Right cardiac atrium (tissue), 5 donors: ENCODE data around the gene AHRR. TPM values are rescaled to one million over a fixed set of nuclear protein-coding genes. Genes with fewer than 3 reads are reported as not detected.

Source experiments
- ATAC-seq, 2 donors: fragments of 200-7000 bp; cut with Tn5 transposase; one replicate each; pipeline versions ENCODE4 v1.8.0 to v1.9.1; 2020; ENCODE audit warnings: moderate library complexity in 2 of 2, mild to moderate bottlenecking in 1 of 2
- DNase-seq, 3 donors: peaks; one replicate each; pipeline ENCODE4 v3.0.0-alpha.2; 2020
- H3K27ac ChIP-seq: one replicate; pipeline ENCODE4 v1.5.1; 2013; ENCODE audit warnings: mild to moderate bottlenecking, low read length, control low read depth, moderate library complexity
- H3K27me3 ChIP-seq: one replicate; pipeline ENCODE4 v1.6.1; 2013; ENCODE audit not compliant: control insufficient read depth, insufficient read depth
- H3K4me1 ChIP-seq: one replicate; pipeline ENCODE4 v1.6.1; 2013; ENCODE audit warnings: low read length; ENCODE audit not compliant: control insufficient read depth, insufficient read depth
- H3K4me3 ChIP-seq: one replicate; pipeline ENCODE4 v1.5.1; 2013; ENCODE audit warnings: low read length, control low read depth
- H3K9me3 ChIP-seq: one replicate; pipeline ENCODE4 v1.6.1; 2013; ENCODE audit warnings: low read length; ENCODE audit not compliant: control insufficient read depth
- WGBS: extraction: QIAGEN DNeasy Blood & Tissue Kit; methylation state at CpG from one replicate; pipeline ENCODE4 v1.1.7; 2013; 5-methylcytosine and 5-hydroxymethylcytosine counted together
- intact Hi-C, 4 donors: fragments of 100-400 bp; cut with DNase I; formaldehyde crosslinking; loops; one replicate each; pipeline versions ENCODE4 v1.11.0 to v1.14.0; 2022 to 2023
- polyA plus RNA-seq: library from polyadenylated mRNA; stranded (reverse); fragments of 200-250 nt; gene quantifications from one replicate; pipeline ENCODE4 v1.2.3, GENCODE V29; 2013
- total RNA-seq, 4 donors: library from RNA; stranded (reverse); fragmentation: NEBNext Ultra II Directional; extraction: Animal tissue kit (Norgen Biotek cat#: 25700); gene quantifications; one replicate each; pipeline ENCODE4 v1.2.1, GENCODE V29; 2021
- donor health status: healthy with polysubstance abuse.
- donor health status: DM: no; HTN: yes; CAD: no.
- donor health status: DM: no; HTN: no; CAD: no.
- donor health status: DM: no; HTN: yes; CAD: no; lungs with severe emphysema.
- donor health status: DM: yes; HTN: yes; CAD: no.

The AHRR gene
- total and polyA plus RNA-seq, 5 donors = 0.17 to 3.7 (median 0.41) TPM

- no peaks in the 10 kb centered on the region for H3K4me1 ChIP-seq
- H3K27ac ChIP-seq = no peak overlapping the region
- H3K4me3 ChIP-seq = no peak overlapping the region
- H3K9me3 ChIP-seq = peaks cover 2% of the 10 kb centered on the region
- DNase-seq = peak in 1 of 3 donors; percentile 28
- no peaks in the 10 kb centered on the region for H3K27me3 ChIP-seq
- intact Hi-C loops = no loop called here
- WGBS = 94% methylated on average over 19 of the region's 19 CpGs
- ATAC-seq = no peak
Observed at GRCh38 chr5:457195-457961, 135.9 kb downstream of the AHRR start.

DNA sequence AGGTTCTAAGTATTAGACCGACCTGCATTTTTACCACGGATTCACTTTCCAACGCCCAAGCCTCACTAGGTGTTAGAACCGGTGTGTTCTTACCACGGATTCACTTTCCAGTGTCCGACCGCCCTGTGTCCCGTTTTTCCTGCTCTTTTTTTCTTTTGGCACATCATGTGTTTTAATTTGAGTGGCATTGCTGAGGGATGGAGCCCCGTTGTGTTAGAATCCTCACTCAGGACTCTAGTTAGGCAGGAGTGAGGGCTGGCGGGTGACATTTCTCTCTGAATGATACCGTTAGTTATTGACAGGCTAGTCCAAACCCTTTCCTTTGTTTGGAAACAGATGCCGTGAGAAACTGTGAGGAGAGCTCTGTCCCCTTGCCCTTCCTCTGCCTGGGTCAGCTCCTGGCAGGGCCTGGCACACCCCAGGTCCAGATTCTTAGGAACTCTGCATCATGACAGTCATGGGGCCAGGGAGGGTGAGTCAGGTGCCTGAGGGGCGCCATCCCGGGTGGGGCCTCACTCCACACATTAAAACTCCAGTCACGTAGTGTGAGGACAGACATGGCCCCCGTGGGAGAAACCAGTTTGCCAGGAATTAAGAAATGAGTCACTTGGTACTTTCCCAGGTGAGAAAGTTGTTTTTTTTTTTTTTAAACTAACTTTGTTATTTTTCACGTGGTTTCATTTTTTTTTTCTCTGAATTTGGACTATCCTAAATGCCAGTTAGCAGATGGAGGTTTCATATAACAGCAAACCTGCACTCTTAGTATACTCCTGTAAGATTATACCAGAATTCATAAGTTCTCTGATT lies 137.2 kb downstream of the AHRR start:
- peak in 1 of 2 donors; percentile 28 for ATAC-seq
- intact Hi-C loops = no loop called here
- H3K27ac ChIP-seq = no peak overlapping the region
- no peaks in the 10 kb centered on the region for H3K27me3 ChIP-seq
- H3K4me1 ChIP-seq = no peaks in the 10 kb centered on the region
- H3K9me3 ChIP-seq = no peaks in the 10 kb centered on the region
- no peak for DNase-seq
- H3K4me3 ChIP-seq = no peak overlapping the region
- 83% methylated on average over 17 of the region's 17 CpGs for WGBS

DNA sequence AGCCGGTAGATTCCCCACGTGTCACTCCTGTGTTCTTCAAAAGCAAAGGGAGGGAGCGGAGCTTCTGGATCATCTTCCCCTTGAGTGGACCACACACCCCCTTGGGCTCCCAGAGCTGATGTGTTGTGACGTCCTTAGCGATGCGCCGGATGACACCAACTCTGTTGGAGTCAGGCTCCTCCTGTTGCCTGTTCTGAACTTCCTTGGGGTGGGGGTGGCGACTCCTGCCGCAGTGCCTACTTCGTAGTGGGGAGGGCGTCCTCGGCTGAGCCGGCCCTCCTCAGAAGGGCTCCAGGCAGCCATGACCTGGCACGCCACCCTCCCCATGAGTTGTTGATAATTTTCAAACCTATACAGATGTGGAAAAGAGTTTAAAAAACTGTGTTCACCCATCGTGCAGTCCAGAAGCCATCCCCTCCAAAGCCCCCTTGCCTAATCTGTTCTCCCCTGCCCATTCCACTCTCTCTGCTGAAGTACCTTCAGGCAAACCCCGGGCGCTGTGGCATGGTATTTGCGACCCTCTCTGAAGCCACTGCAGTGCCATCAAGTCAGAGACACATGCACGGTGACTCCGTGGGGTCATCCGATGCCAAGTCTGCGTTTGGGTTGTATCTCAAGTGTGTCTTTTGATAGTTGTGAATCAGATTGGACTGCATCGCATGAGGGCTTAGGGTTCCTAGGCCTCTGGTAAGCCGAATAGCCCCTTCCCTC lies 138.2 kb downstream of the AHRR start:
- H3K4me1 ChIP-seq = no peaks in the 10 kb centered on the region
- no peaks in the 10 kb centered on the region for H3K27me3 ChIP-seq
- ATAC-seq (no peak), DNase-seq (no peak)
- 96% methylated on average over 24 of the region's 24 CpGs for WGBS
- no peaks in the 10 kb centered on the region for H3K9me3 ChIP-seq
- H3K4me3 ChIP-seq = no peak overlapping the region
- H3K27ac ChIP-seq = no peak overlapping the region
- intact Hi-C loops = no loop called here

GRCh38 chr5:460273-460625 lies 138.7 kb downstream of the AHRR start:
- Histone ChIP-seq H3K9me3 (no peaks in the 10 kb centered on the region), H3K27me3 (no peaks in the 10 kb centered on the region), H3K4me3 (no peak overlapping the region), H3K27ac (no peak overlapping the region), H3K4me1 (no peaks in the 10 kb centered on the region)
- intact Hi-C loops = no loop called here
- DNase-seq = no peak
- no peak for ATAC-seq
- WGBS = 97% methylated on average over 8 of the region's 8 CpGs

DNA sequence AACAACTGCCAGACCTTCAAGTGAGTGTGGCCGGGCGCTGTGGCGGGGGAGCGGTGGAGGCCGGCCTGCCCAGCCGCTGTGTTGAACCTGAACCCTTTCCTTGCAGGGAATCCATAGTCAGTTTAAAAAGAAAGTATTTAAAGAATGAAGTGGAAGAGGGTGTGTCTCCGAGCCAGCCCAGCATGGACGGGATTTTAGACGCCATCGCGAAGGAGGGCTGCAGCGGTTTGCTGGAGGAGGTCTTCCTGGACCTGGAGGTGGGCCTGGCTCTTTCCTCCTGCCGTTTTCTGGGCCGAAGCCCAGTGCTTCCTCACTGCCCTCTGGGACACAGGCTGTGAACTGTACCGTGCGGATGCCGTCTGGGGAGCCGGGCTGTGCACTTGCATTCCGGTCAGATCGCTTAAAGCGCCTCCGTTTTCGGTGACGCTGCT lies 140.6 kb downstream of the AHRR start:
- H3K27me3 ChIP-seq = no peaks in the 10 kb centered on the region
- ATAC-seq (no peak), DNase-seq (no peak)
- H3K9me3 ChIP-seq = no peaks in the 10 kb centered on the region
- no peak overlapping the region for H3K4me3 ChIP-seq
- no peak overlapping the region for H3K27ac ChIP-seq
- H3K4me1 ChIP-seq = no peaks in the 10 kb centered on the region
- 95% methylated on average over 24 of the region's 24 CpGs for WGBS
- intact Hi-C loops = no loop called here

GRCh38 chr5:463301-463700 lies 141.8 kb downstream of the AHRR start:
- H3K27ac ChIP-seq = no peak overlapping the region
- WGBS = 80% methylated on average over 7 of the region's 7 CpGs
- no peaks in the 10 kb centered on the region for H3K9me3 ChIP-seq
- no peak for ATAC-seq
- DNase-seq = no peak
- intact Hi-C loops = no loop called here
- no peak overlapping the region for H3K4me3 ChIP-seq
- no peaks in the 10 kb centered on the region for H3K27me3 ChIP-seq
- no peaks in the 10 kb centered on the region for H3K4me1 ChIP-seq

- intact Hi-C loops = no loop called here
- WGBS = 64% methylated on average over 18 of the region's 18 CpGs
- H3K27ac ChIP-seq = no peak overlapping the region
- DNase-seq (no peak), ATAC-seq (no peak)
- no peak overlapping the region for H3K4me3 ChIP-seq
- H3K9me3 ChIP-seq = no peaks in the 10 kb centered on the region
- no peaks in the 10 kb centered on the region for H3K27me3 ChIP-seq
- H3K4me1 ChIP-seq = no peaks in the 10 kb centered on the region
Observed at GRCh38 chr5:463952-464351, 142.4 kb downstream of the AHRR start.

GRCh38 chr5:464446-464842 lies 142.9 kb downstream of the AHRR start:
- Histone ChIP-seq H3K27ac (no peak overlapping the region), H3K27me3 (no peaks in the 10 kb centered on the region), H3K9me3 (no peaks in the 10 kb centered on the region), H3K4me3 (no peak overlapping the region), H3K4me1 (no peaks in the 10 kb centered on the region)
- intact Hi-C loops = no loop called here
- WGBS = 92% methylated on average over 19 of the region's 19 CpGs
- ATAC-seq (peak in 1 of 2 donors; percentile 4), DNase-seq (peak in 1 of 3 donors; percentile 13)

GRCh38 chr5:464843-465590 lies 143.5 kb downstream of the AHRR start:
- ATAC-seq = peak; percentile 6
- H3K9me3 ChIP-seq = no peaks in the 10 kb centered on the region
- DNase-seq = peak; percentile 11 to 60 (median 50)
- WGBS = 92% methylated on average over 63 of the region's 63 CpGs
- H3K27ac ChIP-seq = no peak overlapping the region
- no peaks in the 10 kb centered on the region for H3K4me1 ChIP-seq
- no peak overlapping the region for H3K4me3 ChIP-seq
- intact Hi-C loops = no loop called here
- no peaks in the 10 kb centered on the region for H3K27me3 ChIP-seq

DNA sequence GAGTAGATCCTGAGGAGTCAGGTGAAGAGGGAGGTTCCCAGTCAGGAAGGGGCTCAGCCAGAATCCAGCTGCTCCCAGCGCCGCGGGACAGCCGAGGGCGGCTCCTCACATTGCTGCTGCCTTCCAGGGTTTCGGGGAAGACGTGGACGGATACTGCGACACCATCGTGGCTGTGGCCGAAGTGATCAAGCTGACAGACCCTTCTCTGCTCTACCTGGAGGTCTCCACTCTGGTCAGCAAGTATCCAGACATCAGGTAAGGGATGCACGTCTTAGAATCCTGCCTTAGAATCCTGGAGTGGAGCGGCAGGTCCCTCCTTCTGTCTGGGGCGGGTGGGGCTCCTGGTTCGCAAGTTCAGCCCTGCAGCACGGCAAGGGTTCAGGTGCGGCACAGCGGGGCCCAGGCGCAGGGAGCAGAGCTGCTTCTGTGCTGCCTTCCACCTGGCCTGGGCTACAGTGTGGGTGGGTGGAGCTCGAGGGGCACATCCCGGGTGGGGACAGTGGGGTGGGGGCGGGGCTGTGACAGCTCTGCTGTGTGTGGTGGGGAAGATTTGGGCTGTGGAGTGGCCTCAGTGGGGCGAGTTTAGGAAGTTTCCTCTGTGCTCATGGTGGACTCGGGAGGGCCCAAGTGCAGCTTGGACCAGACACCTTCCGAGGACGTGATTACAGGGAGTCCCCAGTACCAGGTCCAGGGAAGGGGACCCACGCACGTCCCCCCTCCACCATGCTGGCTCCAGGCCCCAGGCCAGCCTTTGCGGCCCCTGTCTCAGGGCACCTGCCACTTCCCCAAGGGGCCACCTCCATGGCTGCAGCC lies 144.3 kb downstream of the AHRR start:
- WGBS = 89% methylated on average over 29 of the region's 29 CpGs
- Histone ChIP-seq H3K9me3 (no peaks in the 10 kb centered on the region), H3K27me3 (no peaks in the 10 kb centered on the region), H3K4me1 (no peaks in the 10 kb centered on the region), H3K27ac (no peak overlapping the region), H3K4me3 (no peak overlapping the region)
- peak in 1 of 3 donors; percentile 41 for DNase-seq
- intact Hi-C loops = no loop called here
- ATAC-seq = peak; percentile 7
